Measurements from ENCODE around the gene ACSM3.
A peak's percentile ranks its signal among the peaks of the same experiment; 100 is the strongest.
"Not testable (repeated sequence)": the region's sequence is repeated elsewhere in the genome, so short reads cannot be mapped to it uniquely, and the experiment has no call there.

ACSM3 gene, protein sequence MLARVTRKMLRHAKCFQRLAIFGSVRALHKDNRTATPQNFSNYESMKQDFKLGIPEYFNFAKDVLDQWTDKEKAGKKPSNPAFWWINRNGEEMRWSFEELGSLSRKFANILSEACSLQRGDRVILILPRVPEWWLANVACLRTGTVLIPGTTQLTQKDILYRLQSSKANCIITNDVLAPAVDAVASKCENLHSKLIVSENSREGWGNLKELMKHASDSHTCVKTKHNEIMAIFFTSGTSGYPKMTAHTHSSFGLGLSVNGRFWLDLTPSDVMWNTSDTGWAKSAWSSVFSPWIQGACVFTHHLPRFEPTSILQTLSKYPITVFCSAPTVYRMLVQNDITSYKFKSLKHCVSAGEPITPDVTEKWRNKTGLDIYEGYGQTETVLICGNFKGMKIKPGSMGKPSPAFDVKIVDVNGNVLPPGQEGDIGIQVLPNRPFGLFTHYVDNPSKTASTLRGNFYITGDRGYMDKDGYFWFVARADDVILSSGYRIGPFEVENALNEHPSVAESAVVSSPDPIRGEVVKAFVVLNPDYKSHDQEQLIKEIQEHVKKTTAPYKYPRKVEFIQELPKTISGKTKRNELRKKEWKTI

GRCh38 chr16:20763461-20764232 is at the start of gene ACSM3:
Gene ACSM3, plus strand, starts transcription at chr16:20764014. Its CDS starts 6,021 bp downstream, at chr16:20770035.
- peak; percentile 60 for DNase-seq

DNA sequence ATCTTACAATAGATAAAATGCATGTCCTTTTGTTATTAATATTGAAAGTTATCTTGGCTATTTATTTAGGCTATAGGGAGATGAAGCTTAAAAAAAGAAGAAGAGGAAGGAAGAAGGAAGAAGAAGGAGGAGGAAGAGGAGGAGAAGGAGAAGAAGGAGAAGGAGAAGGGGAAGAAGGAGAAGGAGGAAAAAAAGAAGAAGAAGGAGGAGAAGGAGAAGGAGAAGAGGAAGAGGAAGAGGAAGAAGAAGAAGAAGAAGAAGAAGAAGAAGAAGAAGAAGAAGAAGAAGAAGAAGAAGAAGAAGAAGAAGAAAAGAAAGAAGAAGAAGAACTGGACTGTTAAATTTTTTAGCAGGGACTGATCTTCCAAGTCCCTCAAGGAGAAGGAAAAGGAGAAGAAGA is 46.1 kb upstream of the ACSM3 start:
- DNase-seq, result not testable (repeated sequence)

GRCh38 chr16:20720251-20720650 is 43.6 kb upstream of the ACSM3 start:
- DNase-seq, result no peak

DNA sequence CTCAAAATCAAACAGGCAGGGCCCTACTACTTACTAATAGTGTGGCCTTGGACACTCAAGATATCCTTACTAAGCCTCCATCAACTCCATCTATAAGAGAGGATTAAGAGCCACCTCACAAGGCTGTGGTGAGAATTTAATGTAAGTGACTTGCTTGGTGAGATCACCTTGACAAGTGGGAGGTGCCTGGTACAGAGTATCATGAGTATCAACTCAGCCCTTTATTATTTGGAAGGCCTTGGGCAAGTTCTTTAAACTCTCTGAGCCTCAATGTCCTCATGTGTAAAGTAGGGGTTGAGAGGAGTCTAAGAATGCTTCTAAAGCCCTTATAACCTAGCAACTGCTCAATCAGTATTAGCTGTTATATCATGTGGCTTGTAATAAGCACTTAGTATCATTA is 37.2 kb upstream of the ACSM3 start:
- no peak for DNase-seq

GRCh38 chr16:20727181-20727580 is 36.6 kb upstream of the ACSM3 start:
- DNase-seq, result no peak

DNA sequence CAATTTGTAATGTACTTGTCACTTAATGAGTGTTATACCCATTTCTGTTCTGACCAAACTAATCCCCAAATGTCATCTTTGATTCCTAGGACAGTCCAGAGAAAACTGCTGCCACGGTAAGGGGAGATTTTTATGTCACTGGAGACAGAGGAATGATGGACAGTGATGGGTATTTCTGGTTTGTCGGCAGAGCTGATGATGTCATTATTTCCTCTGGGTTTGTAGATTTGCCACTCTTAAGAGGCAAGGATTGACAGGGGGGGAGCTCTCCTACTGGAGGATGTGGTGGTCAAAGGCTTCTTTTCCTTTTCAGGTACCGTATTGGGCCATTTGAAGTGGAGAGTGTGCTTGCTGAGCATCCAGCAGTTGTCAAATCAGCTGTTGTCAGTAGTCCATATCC is 34.7 kb upstream of the ACSM3 start:
- DNase-seq, result no peak

GRCh38 chr16:20734056-20734455 is 29.8 kb upstream of the ACSM3 start:
- no peak for DNase-seq

DNA sequence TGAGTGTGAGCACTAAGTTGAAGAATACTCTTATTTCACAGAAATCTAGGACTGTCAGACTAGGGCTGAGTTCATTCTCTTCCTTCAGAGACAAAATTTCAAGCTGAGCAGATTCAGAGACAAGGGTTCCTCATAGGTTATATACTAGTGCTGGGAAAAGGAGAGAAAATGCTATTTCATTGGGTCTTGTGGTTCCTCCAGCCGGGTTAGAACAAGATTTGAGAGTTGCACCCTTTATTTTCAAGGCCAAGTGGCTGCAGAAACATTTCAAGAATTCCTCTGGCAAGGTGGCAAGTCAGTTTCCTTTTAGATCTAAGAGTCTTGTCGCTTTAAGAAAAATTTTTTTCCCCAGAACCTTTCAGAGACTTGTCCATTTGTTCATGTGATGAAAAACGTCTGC is 29.0 kb upstream of the ACSM3 start:
- DNase-seq, result no peak

- no peak for DNase-seq
Measured at GRCh38 chr16:20735490-20735889, 28.3 kb upstream of the ACSM3 start.

DNA sequence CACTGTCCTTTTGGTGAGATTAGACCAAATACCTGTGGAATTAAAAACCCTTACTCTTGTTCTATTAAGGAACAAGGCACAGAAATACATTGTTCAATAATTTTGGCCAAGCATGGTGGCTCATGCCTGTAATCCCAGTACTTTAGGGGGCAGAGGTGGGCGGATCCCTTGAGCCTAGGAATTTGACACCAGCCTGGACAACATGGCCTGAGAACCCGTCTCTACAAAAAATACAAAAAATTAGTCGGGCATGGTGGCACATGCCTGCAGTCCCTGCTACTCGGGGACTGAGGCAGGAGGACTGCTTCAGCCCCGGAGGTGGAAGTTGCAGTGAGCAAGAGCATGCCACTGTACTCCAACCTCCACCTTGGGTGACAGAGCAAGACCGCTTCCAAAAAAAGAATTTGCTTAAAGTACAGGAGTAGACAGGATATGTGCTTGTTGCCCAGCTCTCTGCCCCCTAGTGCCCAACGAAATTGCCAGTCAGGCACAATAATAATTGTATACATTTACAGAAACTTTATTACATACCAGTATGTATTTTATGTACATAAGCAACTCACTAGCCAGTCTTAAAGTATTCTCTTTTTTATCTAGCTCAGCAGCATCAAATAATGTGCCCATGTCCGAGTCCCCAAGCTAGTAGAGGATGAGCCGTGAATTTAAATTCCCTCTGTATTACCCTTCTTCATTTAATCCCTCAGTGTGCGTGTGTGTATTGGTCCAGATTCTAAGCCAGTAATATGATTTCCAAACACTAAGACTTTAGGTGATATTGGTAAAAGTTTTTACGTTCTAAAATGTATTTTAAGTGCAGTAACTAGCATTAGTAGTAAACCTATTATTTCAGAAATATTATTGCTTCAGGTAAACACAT is 23.6 kb upstream of the ACSM3 start:
- DNase-seq, result no peak

GRCh38 chr16:20740901-20741521 is 22.8 kb upstream of the ACSM3 start:
- DNase-seq, result peak; percentile 91

GRCh38 chr16:20741554-20742285 is 22.1 kb upstream of the ACSM3 start, which contains the start of gene THUMPD1:
Gene THUMPD1, minus strand, starts transcription at chr16:20741818. Its CDS starts 79 bp downstream, at chr16:20741739.
- DNase-seq, result peak; percentile 99

GRCh38 chr16:20743591-20743990 is 20.2 kb upstream of the ACSM3 start:
- DNase-seq, result no peak

DNA sequence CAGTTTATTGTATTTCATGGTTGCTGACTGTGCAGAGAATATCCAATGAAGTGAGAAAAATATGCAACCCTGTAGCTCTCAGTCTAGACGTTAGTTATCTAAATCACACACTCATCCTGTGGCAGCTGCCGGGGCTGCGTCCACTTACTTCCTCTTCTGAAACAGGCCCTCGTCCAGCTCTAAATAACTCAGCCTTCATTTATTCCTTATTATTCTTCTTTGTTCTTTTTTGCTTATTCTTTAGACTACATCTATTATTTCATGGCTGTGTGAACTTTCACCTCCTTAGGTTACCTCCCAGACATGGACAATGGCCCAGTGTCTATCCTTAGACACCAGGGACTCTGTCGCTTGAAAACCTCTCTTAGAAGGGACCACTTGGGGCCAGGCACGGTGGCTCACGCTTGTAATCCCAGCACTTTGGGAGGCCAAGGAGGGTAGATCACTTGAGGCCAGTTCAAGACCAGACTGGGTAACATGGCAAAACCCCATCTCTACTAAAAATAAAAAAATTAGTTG is 18.8 kb upstream of the ACSM3 start:
- DNase-seq, result no peak

DNA sequence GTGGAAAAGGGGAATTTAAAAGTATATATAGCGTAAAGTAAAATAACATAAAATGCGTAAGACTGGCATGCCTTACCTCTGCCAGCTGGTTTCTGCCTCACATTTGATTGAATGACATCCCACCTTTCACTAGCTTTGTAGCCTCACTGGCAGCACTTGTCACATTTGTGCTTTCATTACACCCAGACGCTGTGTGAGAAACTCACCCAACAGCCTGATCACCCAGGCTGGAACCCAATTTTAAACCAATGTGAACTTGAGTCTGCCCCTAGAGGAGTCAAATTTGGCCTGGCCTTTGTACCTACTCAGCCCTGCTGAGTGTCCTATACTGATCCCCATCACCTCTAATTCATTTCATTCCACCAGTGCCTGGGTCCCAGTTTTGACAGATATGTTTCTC is 17.4 kb upstream of the ACSM3 start:
- no peak for DNase-seq

- no peak for DNase-seq
Measured at GRCh38 chr16:20747030-20747816, 16.6 kb upstream of the ACSM3 start.

DNA sequence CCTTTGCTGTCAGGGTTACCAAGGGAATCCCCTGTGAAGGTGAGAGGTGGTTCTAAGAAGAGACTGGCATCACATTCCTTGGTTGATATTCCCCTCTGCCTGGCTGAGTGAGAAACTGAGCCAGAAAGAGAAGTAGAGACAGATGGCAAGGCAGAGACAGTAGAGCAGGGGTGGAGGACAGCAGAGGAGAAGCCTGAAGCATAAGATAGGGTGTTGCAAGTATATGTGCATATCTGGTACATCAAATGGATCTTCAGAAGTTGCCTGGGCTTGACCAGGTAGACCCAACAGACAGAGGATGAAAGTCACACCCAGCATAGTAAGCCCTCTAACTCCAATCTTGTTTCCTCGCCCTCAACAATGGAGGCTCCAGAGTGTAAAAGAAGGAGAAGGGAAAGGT is 14.3 kb upstream of the ACSM3 start:
- no peak for DNase-seq

GRCh38 chr16:20750558-20750957 is 13.3 kb upstream of the ACSM3 start:
- DNase-seq, result no peak

- no peak for DNase-seq
Measured at GRCh38 chr16:20753727-20754126, 10.1 kb upstream of the ACSM3 start.

- no peak for DNase-seq
Measured at GRCh38 chr16:20755238-20755637, 8.6 kb upstream of the ACSM3 start.
